Measurements from ENCODE around the gene TMEM182. TPM values are rescaled to one million over a fixed set of nuclear protein-coding genes. Genes with fewer than 3 reads are reported as not detected.

Gene TMEM182
- total RNA-seq, 1 experiment from 2014 or later = 3.2 TPM

GRCh38 chr2:102765061-102765460 is 3.2 kb downstream of the TMEM182 start:
- no peaks in the 10 kb centered on the region for H3K9me3 ChIP-seq (ENCODE audit: low read depth, low read length, poor library complexity, severe bottlenecking)
- TF ChIP-seq EZH2 (IDR thresholded peaks at IDR 0.05; ENCODE audit: borderline replicate concordance, low read depth, low read length, poor library complexity, severe bottlenecking) (no peak), CTCF (conservative IDR thresholded peaks at IDR 0.05; ENCODE audit: low read depth, low read length) (no peak)
- H3K4me3 ChIP-seq (ENCODE audit: low read depth, low read length, poor library complexity, severe bottlenecking) = no peak overlapping the region
- POLR2A ChIA-PET (ENCODE audit: low non-redundant PET) = no interaction called here
- BruUV-seq (replicated peaks) = no TSS peak
- DNase-seq (ENCODE audit: low spot score) = no peak
- H3K36me3 ChIP-seq (ENCODE audit: insufficient read depth, low read length, poor library complexity, severe bottlenecking) = no peaks in the 10 kb centered on the region
- H3K27me3 ChIP-seq (replicated peaks; ENCODE audit: insufficient read depth, low read depth, low read length, poor library complexity) = no peaks in the 10 kb centered on the region
- H3K27ac ChIP-seq (ENCODE audit: low read depth, low read length, poor library complexity, severe bottlenecking) = no peak overlapping the region
- no peaks in the 10 kb centered on the region for H3K4me1 ChIP-seq (ENCODE audit: insufficient read depth, low read length, poor library complexity, severe bottlenecking)
- CTCF ChIA-PET = no interaction called here
- intact Hi-C loops (cut with micrococcal nuclease; ENCODE audit: unreplicated experiment) = no loop called here

- Histone ChIP-seq H3K27me3 (replicated peaks; ENCODE audit: insufficient read depth, low read depth, low read length, poor library complexity) (no peaks in the 10 kb centered on the region), H3K4me1 (ENCODE audit: insufficient read depth, low read length, poor library complexity, severe bottlenecking) (no peaks in the 10 kb centered on the region), H3K4me3 (ENCODE audit: low read depth, low read length, poor library complexity, severe bottlenecking) (no peak overlapping the region), H3K9me3 (ENCODE audit: low read depth, low read length, poor library complexity, severe bottlenecking) (no peaks in the 10 kb centered on the region), H3K27ac (ENCODE audit: low read depth, low read length, poor library complexity, severe bottlenecking) (no peak overlapping the region), H3K36me3 (ENCODE audit: insufficient read depth, low read length, poor library complexity, severe bottlenecking) (no peaks in the 10 kb centered on the region)
- ChIA-PET CTCF (no interaction called here), POLR2A (ENCODE audit: low non-redundant PET) (no interaction called here)
- BruUV-seq (replicated peaks) = no TSS peak
- no peak for DNase-seq (ENCODE audit: low spot score)
- TF ChIP-seq CTCF (conservative IDR thresholded peaks at IDR 0.05; ENCODE audit: low read depth, low read length) (no peak), EZH2 (IDR thresholded peaks at IDR 0.05; ENCODE audit: borderline replicate concordance, low read depth, low read length, poor library complexity, severe bottlenecking) (no peak)
- intact Hi-C loops (cut with micrococcal nuclease; ENCODE audit: unreplicated experiment) = no loop called here
Observed at GRCh38 chr2:102768253-102768652, 6.4 kb downstream of the TMEM182 start.

- Histone ChIP-seq H3K9me3 (ENCODE audit: low read depth, low read length, poor library complexity, severe bottlenecking) (no peaks in the 10 kb centered on the region), H3K27me3 (replicated peaks; ENCODE audit: insufficient read depth, low read depth, low read length, poor library complexity) (no peaks in the 10 kb centered on the region), H3K4me3 (ENCODE audit: low read depth, low read length, poor library complexity, severe bottlenecking) (no peak overlapping the region), H3K27ac (ENCODE audit: low read depth, low read length, poor library complexity, severe bottlenecking) (no peak overlapping the region), H3K36me3 (ENCODE audit: insufficient read depth, low read length, poor library complexity, severe bottlenecking) (no peaks in the 10 kb centered on the region), H3K4me1 (ENCODE audit: insufficient read depth, low read length, poor library complexity, severe bottlenecking) (no peaks in the 10 kb centered on the region)
- DNase-seq (ENCODE audit: low spot score) = no peak
- no TSS peak for BruUV-seq (replicated peaks)
- intact Hi-C loops (cut with micrococcal nuclease; ENCODE audit: unreplicated experiment) = no loop called here
- TF ChIP-seq EZH2 (IDR thresholded peaks at IDR 0.05; ENCODE audit: borderline replicate concordance, low read depth, low read length, poor library complexity, severe bottlenecking) = no peak
- POLR2A ChIA-PET (ENCODE audit: low non-redundant PET) = no interaction called here
- CTCF ChIA-PET = no interaction called here
Observed at GRCh38 chr2:102768892-102769291, 7.1 kb downstream of the TMEM182 start.

GRCh38 chr2:102770506-102770905 is 8.7 kb downstream of the TMEM182 start:
- BruUV-seq (replicated peaks) = no TSS peak
- ChIA-PET CTCF (no interaction called here), POLR2A (ENCODE audit: low non-redundant PET) (no interaction called here)
- intact Hi-C loops (cut with micrococcal nuclease; ENCODE audit: unreplicated experiment) = no loop called here
- TF ChIP-seq EZH2 (IDR thresholded peaks at IDR 0.05; ENCODE audit: borderline replicate concordance, low read depth, low read length, poor library complexity, severe bottlenecking) = no peak
- no peak for TF ChIP-seq CTCF (conservative IDR thresholded peaks at IDR 0.05; ENCODE audit: low read depth, low read length)
- Histone ChIP-seq H3K27me3 (replicated peaks; ENCODE audit: insufficient read depth, low read depth, low read length, poor library complexity) (no peaks in the 10 kb centered on the region), H3K4me3 (ENCODE audit: low read depth, low read length, poor library complexity, severe bottlenecking) (no peak overlapping the region), H3K36me3 (ENCODE audit: insufficient read depth, low read length, poor library complexity, severe bottlenecking) (no peaks in the 10 kb centered on the region), H3K4me1 (ENCODE audit: insufficient read depth, low read length, poor library complexity, severe bottlenecking) (no peaks in the 10 kb centered on the region), H3K9me3 (ENCODE audit: low read depth, low read length, poor library complexity, severe bottlenecking) (no peaks in the 10 kb centered on the region), H3K27ac (ENCODE audit: low read depth, low read length, poor library complexity, severe bottlenecking) (no peak overlapping the region)
- DNase-seq (ENCODE audit: low spot score) = no peak

Data from A673 (cell line).